Right lobe of liver (tissue), 6 donors: Measurements from ENCODE around the gene PHYKPL. TPM values are rescaled to one million over a fixed set of nuclear protein-coding genes. Genes with fewer than 3 reads are reported as not detected.
"Not testable (repeated sequence)": the region's sequence is repeated elsewhere in the genome, so short reads cannot be mapped to it uniquely, and the experiment has no call there.

Experiments used
- ATAC-seq, 4 donors: fragments of 200-7000 bp; cut with Tn5 transposase; one replicate each; pipeline ENCODE4 v1.9.1; 2020; ENCODE audit warnings: mild to moderate bottlenecking in 4 of 4, moderate library complexity in 4 of 4
- DNase-seq, 3 donors: peaks; one replicate each; pipeline ENCODE4 v3.0.0-alpha.2; 2020
- H3K27ac ChIP-seq, 3 donors: fragments of 200-600 bp; one replicate each; pipeline ENCODE4 v1.8.0; 2022
- H3K27me3 ChIP-seq, 2 donors: fragments of 200-600 bp; one replicate each; pipeline ENCODE4 v1.8.0; 2022
- H3K36me3 ChIP-seq, 4 donors: fragments of 200-600 bp; sonication (generic) in 1 of 4; one replicate each; pipeline versions ENCODE4 v1.5.1 to v1.8.0; 2017 to 2022; ENCODE audit warnings: control low read depth in 1 of 4
- H3K4me1 ChIP-seq, 4 donors: fragments of 200-600 bp; sonication (generic) in 1 of 4; one replicate each; pipeline versions ENCODE4 v1.5.1 to v1.8.0; 2017 to 2022; ENCODE audit warnings: control low read depth in 1 of 4
- H3K4me3 ChIP-seq, 3 donors: fragments of 200-600 bp; one replicate each; pipeline ENCODE4 v1.8.0; 2022
- H3K9me3 ChIP-seq, 4 donors: fragments of 200-600 bp; sonication (generic) in 1 of 4; one replicate each; pipeline versions ENCODE4 v1.5.1 to v1.8.0; 2017 to 2022; ENCODE audit warnings: control low read depth in 1 of 4
- CTCF ChIP-seq, 4 donors: fragments of 200-600 bp in 3 of 4; fragments of 450-650 bp in 1 of 4; IDR thresholded peaks; one replicate each; pipeline versions ENCODE4 v1.5.1 to v1.8.0; 2016 to 2022; ENCODE audit warnings: antibody characterized with exemption in 4 of 4, mild to moderate bottlenecking in 2 of 4
- POLR2A ChIP-seq: fragments of 450-650 bp; IDR thresholded peaks from one replicate; pipeline ENCODE4 v1.6.1; 2017; ENCODE audit warnings: antibody characterized with exemption, mild to moderate bottlenecking
- WGBS: methylation state at CpG from one replicate; pipeline ENCODE4 v1.1.6; 2018; ENCODE audit warnings: low coverage, low lambda C conversion rate; ENCODE audit not compliant: insufficient coverage; ENCODE audit errors: missing lambda C conversion rate; 5-methylcytosine and 5-hydroxymethylcytosine counted together
- intact Hi-C, 2 donors: fragments of 100-400 bp; cut with DNase I; formaldehyde crosslinking; loops; one replicate each; pipeline versions ENCODE4 v1.11.2 to v1.14.1; 2022
- total RNA-seq, 6 experiments: library from RNA; depleted of rRNA in 2 of 6; stranded (reverse); fragments of >200 nt in 2 of 6; fragmentation: NEBNext Ultra II Directional in 3 of 6; extraction: Animal tissue kit (Norgen Biotek cat#: 25700) in 3 of 6; gene quantifications; one replicate each; pipeline versions ENCODE4 v1.1.0 to v1.2.4, GENCODE V29; 2016 to 2023
- donor health status: DM: no; HTN: yes; CAD: no.
- donor health status: DM: no; HTN: no; CAD: no.
- donor health status: DM: no; HTN: no; CAD: no.
- donor health status: DM: no; HTN: yes; CAD: no.
- donor health status: DM: no; HTN: yes; CAD: no.

The PHYKPL gene
- total RNA-seq, 6 experiments from 2014 or later: 64.3 to 133 (median 85.8) TPM

- Histone ChIP-seq H3K27ac (no peak overlapping the region), H3K27me3 (no peaks in the 10 kb centered on the region), H3K36me3 (no peaks in the 10 kb centered on the region), H3K9me3 (no peaks in the 10 kb centered on the region), H3K4me1 (peaks cover 0 to 31% (median 20%) of the 10 kb centered on the region in 4 donors), H3K4me3 (no peak overlapping the region)
- ATAC-seq (no peak), DNase-seq (peak in 1 of 3 donors; percentile 37)
- TF ChIP-seq POLR2A: no peak
- TF ChIP-seq CTCF (IDR thresholded peaks at IDR 0.05): no peak
- intact Hi-C loops: no loop called here
- WGBS: 78% methylated on average over 7 of the region's 10 CpGs
Measured at GRCh38 chr5:178242416-178242815, 9.8 kb upstream of the PHYKPL start.

GRCh38 chr5:178241688-178242231 lies 9.2 kb upstream of the PHYKPL start:
- H3K36me3 ChIP-seq: no peaks in the 10 kb centered on the region
- ATAC-seq (peak in 1 of 4 donors; percentile 2), DNase-seq (peak in 2 of 3 donors; percentile 51 to 62)
- intact Hi-C loops: no loop called here
- no peaks in the 10 kb centered on the region for H3K9me3 ChIP-seq
- H3K27me3 ChIP-seq: no peaks in the 10 kb centered on the region
- TF ChIP-seq CTCF (IDR thresholded peaks at IDR 0.05): no peak
- H3K4me3 ChIP-seq: no peak overlapping the region
- 60% methylated on average over 1 of the region's 15 CpGs for WGBS
- peak overlapping the region in 2 of 3 donors; percentile 79 to 88 for H3K27ac ChIP-seq
- H3K4me1 ChIP-seq: peaks cover 0 to 37% (median 26%) of the 10 kb centered on the region in 4 donors

GRCh38 chr5:178241231-178241663 lies 8.6 kb upstream of the PHYKPL start:
- peak overlapping the region in 2 of 3 donors; percentile 79 to 88 for H3K27ac ChIP-seq
- no peaks in the 10 kb centered on the region for H3K27me3 ChIP-seq
- no peaks in the 10 kb centered on the region for H3K9me3 ChIP-seq
- H3K4me1 ChIP-seq: peaks cover 0 to 40% (median 29%) of the 10 kb centered on the region in 4 donors
- no peak overlapping the region for H3K4me3 ChIP-seq
- WGBS: 20% methylated on average over 2 of the region's 8 CpGs
- intact Hi-C loops: no loop called here
- no peak for TF ChIP-seq POLR2A
- ATAC-seq (peak; percentile 4 to 38 (median 8)), DNase-seq (peak in 2 of 3 donors; percentile 55 to 75)
- no peaks in the 10 kb centered on the region for H3K36me3 ChIP-seq

GRCh38 chr5:178240766-178241165 lies 8.2 kb upstream of the PHYKPL start:
- TF ChIP-seq CTCF (IDR thresholded peaks at IDR 0.05): no peak

GRCh38 chr5:178240341-178240741 lies 7.7 kb upstream of the PHYKPL start:
- peaks cover 0 to 49% (median 33%) of the 10 kb centered on the region in 4 donors for H3K4me1 ChIP-seq
- TF ChIP-seq POLR2A (no peak), CTCF (IDR thresholded peaks at IDR 0.05) (no peak)
- intact Hi-C loops: no loop called here
- no peaks in the 10 kb centered on the region for H3K27me3 ChIP-seq
- WGBS: 100% methylated on average over 1 of the region's 19 CpGs
- no peaks in the 10 kb centered on the region for H3K36me3 ChIP-seq
- DNase-seq: peak in 1 of 3 donors; percentile 59
- peak in 2 of 4 donors; percentile 1 for ATAC-seq
- H3K9me3 ChIP-seq: no peaks in the 10 kb centered on the region
- no peak overlapping the region for H3K4me3 ChIP-seq
- H3K27ac ChIP-seq: peak overlapping the region; percentile 79 to 88 (median 87)

More at GRCh38 chr5:178240766-178241165, 8.2 kb upstream of the PHYKPL start:
- WGBS: 58% methylated on average over 8 of the region's 9 CpGs
- DNase-seq (peak in 1 of 3 donors; percentile 47), ATAC-seq (no peak)
- Histone ChIP-seq H3K27ac (peak overlapping the region; percentile 79 to 88 (median 87)), H3K27me3 (no peaks in the 10 kb centered on the region), H3K9me3 (no peaks in the 10 kb centered on the region), H3K36me3 (no peaks in the 10 kb centered on the region), H3K4me3 (no peak overlapping the region), H3K4me1 (peaks cover 0 to 45% (median 31%) of the 10 kb centered on the region in 4 donors)
- intact Hi-C loops: no loop called here

- WGBS: 29% methylated on average over 7 of the region's 16 CpGs
- DNase-seq (peak; percentile 74 to 83 (median 75)), ATAC-seq (peak; percentile 15 to 42 (median 26))
- H3K9me3 ChIP-seq, H3K4me3 ChIP-seq, H3K36me3 ChIP-seq, intact Hi-C loops, H3K27me3 ChIP-seq: not testable (repeated sequence)
- Histone ChIP-seq H3K27ac (peak overlapping the region; percentile 79 to 88 (median 87)), H3K4me1 (peaks cover 0 to 54% (median 34%) of the 10 kb centered on the region in 4 donors)
Measured at GRCh38 chr5:178239626-178240301, 7.2 kb upstream of the PHYKPL start.
